Stimulated activated CD8-positive, alpha-beta memory T cell treated with anti-CD3 and anti-CD28 coated beads, Interleukin-4, amount 100 ng/mL, for 1 hour (primary cell): Measurements from ENCODE around the gene ACSL3.
"Not testable (repeated sequence)": the region's sequence is repeated elsewhere in the genome, so short reads cannot be mapped to it uniquely, and the experiment has no call there.

Experiments
- DNase-seq, 2 donors: peaks; one replicate each; pipeline ENCODE4 v3.0.0-alpha.2; 2020; ENCODE audit warnings: low read depth in 2 of 2, low spot score in 1 of 2

ACSL3 gene

DNA sequence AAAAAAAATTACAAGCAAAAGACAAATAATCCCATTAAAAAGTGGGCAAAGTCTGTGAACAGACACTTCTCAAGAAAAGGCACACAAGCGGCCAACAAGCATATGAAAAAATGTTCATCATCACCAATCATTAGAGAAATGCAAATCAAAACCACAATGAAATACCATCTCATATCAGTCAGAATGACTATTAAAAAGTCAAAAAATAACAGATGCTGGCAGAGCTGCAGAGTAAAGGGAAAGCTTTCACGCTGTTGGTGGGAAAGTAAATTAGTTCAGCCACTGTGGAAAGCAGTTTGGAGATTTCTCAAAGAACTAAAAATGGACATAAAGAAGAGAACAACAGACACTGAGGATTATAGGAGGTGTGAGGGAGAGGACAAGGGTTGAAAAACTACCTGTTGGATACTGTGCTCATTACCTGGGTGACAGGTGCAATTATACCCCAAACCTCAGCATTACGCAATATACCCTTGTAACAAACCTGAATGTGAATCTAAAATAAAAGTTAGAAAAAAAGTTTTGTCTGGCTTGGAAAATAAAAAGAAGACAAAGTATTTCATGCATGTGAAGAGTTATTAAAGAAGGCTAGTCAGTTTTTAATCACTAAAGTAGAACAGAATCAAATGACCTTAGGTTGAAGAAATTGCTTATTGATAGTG is 8.7 kb upstream of the ACSL3 start:
- no peak for DNase-seq

DNA sequence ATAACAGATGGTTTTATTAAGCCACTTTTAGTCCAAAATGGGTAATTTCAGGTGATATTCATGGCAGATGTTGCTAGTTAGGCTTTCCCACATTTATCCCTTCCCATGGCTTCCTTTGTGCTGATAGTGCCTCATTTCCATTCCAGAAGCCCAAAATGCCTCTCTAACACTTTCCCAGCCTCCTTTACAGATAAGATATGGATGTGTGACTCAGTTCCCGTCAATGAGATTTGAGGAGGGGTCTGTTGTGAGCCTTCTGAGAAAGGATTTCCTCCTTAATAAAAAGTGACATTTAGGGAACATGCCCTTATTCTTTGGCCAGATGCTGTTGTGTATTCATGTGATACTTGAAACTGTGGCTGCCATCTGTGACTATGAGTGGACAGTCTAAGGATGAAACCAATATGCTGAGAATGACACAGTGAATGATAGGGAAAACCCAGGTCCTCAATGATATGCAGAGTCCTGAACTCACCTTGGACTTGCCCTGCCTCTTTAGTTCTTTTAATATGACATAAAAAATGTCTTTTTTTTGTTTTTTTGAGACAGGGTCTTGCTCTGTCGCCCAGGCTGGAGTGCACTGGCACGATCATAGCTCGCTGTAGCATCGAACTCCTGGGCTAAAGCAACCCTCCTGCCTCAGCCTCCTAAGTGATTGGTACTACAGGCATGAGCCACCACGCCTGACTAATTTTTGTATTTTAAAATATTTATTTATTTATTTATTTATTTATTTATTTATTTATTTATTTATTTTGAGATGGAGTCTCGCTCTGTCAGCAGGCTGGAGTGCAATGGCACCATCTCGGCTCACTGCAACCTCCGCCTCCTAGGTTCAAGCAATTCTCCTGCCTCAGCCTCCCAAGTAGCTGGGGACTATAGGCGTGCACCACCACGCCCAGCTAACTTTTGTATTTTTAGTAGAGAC is 5.8 kb upstream of the ACSL3 start:
- DNase-seq, result no peak

DNA sequence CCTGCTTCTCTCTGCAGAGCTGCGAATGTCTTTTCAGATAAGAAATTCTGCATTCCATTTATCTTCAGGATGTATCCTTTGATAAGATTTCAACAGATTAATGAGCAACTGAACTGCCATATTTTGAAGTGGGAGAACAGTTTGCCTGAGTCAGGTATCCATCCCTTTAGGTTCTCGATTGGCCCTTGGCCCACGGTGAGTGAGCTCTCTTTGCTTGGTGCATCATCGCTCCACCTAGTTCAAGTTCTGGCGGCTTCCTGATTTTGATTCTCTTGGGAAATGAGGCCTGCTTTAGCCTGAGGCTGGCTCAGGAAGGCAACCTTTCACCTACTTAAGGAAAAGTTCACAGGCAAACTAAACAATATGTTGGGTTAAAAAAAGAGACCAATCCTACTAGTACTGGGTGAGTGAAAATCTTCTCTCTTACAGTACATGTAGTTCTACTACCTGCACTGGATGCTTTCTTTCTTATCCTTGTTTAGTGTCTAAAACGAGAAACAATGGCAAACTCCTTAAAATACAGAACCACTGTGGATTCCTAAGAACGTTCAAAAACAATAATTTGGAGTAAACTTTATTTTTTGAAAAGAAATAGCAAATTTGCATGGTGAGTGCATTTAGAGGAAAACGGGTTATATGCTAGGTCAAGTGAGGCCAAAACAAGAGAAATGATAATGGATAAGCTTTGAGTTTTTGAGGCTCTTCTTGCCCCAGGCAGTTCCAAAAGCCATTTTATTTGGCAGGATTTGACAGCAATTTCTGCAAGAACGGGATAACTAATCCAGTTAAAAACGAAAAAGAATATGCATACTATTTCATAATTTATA is 837 bp upstream of the ACSL3 start:
- no peak for DNase-seq

DNA sequence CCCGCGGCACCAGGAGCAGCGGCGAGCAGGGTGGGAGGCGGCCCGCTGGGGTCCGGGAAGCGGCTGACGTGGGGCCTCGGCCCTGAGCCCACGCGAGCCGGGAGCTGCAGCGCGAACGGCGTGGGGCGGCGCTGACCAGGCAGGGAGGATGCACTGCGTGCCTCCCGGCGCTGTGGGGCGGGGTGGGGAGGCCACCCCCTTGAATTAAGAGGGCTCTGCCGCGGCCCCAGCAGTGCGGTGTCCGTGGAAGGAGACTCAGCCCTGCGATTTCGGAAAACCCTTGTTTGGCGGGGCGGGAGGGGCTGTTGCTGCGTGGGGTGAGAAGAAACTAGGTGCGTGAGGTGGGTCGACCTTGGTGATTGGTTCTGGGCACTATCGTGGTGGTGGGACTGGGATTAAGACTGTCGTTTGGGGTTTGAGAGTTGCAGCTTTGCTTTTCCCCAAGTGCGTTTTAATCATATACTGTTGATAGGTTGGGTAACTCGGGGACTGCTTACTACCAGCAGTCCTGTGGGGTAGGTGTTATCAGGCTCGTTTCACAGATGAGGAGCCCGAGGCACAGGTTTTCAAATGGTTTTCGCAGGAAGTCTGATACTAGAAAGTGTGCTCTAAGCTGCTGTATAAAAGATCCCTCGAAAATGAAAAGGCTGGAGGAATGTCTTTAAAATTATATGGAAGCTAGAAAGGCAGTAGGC is 722 bp downstream of the ACSL3 start:
- DNase-seq, result peak; percentile 0 to 6

DNA sequence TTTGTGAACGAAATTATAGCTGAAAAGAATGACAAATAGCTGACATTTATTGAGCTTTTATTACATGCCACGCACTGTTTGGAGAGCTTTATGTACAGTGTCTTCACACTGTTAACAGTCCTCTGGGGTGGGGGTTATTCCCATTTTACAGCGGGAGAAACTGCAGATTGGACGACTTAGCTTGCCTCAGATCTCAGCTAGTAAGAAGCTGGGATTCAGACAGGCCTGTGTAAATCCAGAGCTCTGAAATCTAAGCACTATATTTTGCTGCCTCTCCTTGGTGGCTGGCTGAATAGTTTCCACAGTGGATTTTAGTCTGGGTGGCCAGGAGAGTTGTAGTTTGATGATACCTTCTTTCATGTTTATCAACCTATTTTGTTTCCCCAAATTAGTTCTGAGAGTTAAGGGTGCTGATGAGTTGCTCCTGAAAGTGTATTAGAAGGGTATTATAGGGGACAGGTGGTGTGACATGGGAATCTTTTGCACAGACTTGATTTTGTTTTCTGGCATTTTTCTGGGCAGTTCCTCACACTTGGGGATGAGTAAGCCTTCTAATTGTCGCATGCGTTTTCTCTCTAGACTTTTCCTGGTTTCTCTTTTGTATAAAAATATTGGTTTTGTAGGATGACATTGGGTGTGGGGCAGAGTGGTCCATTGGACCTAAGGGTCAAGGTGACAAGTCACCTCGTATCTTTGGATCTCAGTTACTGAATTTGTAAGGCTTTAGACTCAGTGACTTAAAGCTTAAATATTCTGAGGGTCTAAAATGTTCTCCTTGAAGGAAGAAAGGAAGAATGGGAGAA is 1.5 kb downstream of the ACSL3 start:
- DNase-seq, result no peak

DNA sequence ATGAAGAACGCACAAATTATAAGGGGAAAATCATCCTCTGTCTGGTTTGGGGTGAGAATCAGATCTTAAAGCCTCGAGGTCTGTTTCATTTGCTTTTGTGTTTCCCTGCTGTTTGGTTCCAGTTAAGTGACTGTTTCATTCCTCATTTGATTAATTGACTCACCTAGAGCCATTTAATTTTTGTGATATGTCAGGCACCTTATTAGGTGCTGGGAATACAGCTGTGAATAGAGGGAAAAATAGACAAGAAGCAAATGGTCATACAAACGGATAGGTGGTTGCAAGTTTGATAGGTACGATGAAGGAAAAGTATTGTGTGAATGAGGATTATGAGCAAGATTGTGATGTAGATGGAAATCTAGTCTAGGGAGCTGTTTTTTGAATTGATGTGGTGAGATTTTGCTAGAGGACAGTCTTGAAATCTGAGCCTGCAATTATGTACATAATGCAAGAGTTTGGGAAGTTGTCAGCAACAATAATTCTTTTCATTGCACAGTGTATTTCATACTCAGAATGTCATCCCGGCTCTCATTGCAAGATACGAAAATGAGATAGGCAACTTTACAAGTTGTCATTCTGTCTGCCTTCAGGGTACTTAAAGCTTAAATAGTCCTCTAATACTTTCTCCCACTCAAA is 2.2 kb downstream of the ACSL3 start:
- DNase-seq, result no peak

DNA sequence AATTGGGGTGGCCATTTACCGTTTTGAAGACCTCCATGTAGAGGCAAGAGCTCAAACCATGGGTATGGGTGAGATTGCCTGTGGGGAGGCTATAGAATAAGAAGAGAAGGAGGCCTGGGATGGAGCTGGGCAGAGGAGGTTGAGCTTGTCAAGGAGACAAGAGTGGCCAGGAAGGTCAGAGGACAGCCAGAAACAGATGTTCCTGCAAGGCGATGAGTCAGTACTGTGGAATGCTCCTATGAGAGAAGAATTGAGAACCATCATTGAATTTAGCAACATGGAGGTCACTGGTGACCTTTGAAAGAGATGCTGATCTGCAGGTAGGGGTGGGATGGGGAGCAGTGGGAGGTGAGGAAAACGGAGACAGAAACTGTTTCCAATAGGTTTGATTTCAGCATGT is 3.5 kb downstream of the ACSL3 start:
- no peak for DNase-seq

DNA sequence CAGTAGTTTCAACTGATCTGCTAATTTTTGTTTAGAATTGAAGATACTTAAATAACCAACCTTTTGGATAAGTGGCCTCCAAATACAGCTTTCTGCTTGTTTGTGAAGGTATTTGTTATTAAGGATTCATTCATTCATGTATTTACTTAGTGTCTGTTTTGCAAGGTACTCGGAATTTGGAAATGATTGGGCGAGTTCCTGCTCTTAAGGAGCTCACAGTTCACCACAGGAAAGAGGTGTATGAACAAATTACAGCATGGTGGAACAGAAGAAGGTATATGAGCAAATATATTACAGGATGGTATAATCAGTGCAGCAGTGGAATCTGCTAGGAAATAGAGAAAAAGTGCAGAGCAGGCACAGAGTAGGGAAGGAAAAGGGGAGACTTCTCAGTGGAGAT is 4.5 kb downstream of the ACSL3 start:
- no peak for DNase-seq

DNA sequence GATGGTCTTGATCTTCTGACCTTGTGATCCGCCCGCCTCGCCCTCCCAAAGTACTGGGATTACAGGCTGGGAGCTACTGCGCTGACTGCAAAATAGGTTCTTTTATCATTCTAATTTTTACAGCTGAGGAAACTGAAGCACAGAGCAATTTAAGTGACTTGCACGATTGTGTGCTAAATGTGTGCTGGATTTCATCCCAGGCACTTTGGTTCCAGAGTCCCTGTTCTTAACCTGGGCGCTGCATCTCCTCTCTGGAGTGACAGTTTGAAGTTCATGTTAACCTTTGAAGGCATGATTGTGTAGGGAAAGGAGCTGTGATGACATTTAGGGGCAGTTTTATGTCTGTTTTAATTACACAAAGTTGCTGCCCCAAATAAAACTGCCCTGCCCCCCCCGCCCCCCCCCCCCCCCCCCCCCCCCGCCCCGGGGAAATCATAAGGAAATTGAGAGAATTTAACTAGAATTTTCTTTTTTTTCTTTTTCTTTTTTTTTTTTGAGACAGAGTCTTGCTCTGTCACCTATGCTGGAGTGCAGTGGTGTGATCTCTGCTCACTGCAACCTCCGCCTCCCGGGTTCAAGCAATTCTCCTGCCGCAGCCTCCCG is 5.6 kb downstream of the ACSL3 start:
- DNase-seq, result no peak

DNA sequence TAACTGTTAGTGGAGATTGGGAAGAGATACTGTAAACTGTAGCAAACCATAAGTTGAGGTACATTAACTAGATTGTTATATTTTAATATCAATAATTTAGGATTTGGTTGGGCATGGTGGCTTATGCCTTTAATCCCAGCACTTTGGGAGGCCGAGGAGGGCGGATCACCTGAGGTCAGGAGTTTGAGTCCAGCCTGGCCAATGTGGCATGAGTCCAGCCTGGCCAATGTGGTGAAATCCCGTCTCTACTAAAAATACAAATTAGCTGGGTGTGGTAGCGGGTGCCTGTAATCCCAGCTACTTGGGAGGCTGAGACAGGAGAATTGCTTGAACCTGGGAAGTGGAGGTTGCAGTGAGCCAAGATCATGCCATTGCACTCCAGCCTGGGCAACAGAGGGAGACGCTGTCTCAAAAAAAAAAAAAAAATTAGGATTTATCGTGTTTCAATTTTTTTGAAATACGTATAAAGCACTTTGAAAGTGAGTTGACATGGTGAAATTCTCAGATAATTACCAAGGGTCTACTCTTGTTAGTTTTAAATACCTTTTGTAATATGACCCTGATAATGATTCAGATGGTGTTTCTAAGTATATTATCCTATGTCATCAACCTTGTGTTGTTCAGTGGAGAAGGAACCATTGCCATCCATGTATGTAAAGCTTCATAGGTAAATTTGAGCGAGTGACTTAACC is 7.9 kb downstream of the ACSL3 start:
- not testable (repeated sequence) for DNase-seq

DNA sequence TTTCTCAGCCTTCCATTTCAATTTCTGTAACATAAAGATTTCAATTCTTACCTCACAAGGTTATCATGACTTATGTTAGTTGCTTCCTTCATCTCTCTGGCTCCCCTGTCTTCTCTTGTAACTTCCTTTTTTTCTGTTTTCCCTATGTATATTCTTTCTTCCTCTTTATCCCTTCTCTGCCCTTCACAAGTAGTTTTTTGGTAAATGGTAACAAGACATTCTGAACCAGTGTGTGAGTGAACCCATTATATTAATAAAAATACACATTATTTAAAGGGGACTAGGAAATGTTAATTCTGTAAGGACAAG is 8.4 kb downstream of the ACSL3 start:
- DNase-seq, result no peak

DNA sequence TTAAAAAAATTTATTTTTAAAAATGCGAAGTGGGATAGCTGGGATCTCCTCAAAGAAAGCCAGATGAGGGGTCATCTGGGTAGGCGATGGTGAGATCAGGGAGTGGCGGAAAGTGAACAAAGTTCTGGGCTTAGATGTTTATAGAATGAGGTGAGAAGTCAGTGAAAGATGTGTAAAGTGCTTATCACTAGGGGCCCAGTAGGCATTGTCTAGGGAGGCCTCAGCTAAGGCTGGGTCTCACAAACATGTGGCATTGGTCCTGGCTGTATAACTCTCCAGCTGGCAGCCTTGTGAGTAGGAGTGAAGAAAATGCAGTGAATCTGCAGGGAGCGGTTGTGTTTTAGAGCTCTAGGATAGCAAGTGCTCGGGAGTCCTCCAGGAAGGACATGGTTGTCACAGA is 10.5 kb downstream of the ACSL3 start:
- no peak for DNase-seq

DNA sequence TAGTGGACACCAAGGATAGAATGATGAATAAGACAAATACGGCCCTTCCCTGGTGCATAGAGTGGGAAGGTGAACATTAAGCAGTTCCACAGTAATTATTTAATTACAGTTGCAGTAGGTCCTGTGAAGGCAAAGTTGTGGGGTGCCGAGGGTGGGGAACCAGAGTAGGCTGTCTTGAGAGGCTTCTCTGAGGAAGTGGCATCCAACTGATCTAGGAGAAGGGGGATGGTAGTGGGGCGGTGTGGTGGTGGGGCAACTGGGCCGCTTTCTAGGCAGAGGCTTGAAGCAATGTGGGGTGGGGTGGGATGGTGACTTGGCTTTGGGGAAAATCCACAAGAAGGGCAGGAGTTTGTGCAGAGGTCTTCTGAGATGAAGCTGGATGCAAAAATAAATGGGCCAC is 11.7 kb downstream of the ACSL3 start:
- DNase-seq, result no peak

DNA sequence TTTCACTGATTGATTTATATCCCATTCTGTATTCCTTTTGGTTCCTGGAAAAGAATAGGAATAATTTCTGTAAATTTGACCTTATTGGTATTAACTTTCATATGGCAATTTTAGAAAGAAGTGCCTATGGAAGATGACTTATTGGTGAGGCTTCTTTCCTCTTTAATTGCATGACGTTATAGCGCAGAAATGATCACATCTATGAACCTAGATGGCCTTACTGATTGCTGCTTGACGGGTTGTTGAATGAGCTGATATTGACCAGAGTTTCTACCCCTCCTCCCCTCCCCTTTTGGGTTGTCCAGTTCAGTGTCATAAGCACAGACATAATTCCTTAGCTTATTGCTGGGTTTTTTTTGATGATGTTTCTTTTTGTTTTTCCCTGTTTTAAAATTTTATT is 14.6 kb downstream of the ACSL3 start:
- no peak for DNase-seq

DNA sequence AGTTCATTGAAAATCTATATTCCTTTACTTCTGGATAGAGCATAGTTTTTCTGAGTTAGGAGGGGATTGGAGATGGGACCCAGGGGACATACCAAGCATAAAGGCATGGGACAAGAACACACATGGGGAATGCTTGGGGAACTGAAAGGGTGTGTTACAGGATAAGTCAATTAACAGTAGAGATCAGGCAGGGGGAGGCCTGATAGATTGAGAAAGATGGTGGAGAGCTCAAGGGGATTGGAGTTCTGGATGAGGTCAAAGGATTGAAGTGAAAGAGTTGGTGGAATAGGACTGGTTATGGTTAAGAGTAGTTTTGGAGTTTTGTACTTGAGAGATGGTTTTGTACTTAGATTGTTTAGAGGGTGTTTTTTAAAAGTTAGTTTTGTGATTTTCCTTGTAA is 16.1 kb downstream of the ACSL3 start:
- DNase-seq, result no peak

DNA sequence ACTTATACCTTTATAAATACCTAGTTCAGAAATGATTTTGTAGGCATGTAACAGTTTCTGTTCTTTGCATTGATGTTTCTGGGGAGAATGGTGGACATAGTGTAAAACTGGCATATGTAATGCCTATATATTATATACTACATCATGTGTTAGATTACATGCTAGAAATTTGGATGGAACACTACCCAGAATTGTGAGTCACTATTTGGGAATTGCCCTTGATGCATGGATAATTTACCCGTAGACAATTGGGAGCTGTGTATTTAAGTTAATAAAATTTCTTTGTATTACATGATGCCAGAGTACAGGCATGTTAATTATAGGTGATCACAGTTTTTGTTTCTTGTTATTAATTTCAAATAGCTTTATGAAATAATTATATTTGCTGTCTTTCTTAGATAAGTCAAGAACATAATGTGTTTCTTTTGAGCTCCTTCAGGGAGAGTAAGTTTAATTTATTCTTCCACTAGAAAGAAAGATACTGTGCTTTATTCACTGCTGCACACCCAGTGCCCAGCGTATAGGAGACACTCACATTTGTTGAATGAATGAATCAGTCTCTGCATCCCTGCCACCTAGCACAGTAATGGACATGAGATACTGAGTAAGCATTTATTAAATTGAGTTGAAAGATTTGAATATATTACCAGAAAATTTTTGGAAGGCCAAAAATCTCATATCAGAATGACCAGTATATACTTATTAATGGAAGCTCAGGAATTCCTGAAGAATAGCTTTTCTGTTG is 16.9 kb downstream of the ACSL3 start:
- no peak for DNase-seq

DNA sequence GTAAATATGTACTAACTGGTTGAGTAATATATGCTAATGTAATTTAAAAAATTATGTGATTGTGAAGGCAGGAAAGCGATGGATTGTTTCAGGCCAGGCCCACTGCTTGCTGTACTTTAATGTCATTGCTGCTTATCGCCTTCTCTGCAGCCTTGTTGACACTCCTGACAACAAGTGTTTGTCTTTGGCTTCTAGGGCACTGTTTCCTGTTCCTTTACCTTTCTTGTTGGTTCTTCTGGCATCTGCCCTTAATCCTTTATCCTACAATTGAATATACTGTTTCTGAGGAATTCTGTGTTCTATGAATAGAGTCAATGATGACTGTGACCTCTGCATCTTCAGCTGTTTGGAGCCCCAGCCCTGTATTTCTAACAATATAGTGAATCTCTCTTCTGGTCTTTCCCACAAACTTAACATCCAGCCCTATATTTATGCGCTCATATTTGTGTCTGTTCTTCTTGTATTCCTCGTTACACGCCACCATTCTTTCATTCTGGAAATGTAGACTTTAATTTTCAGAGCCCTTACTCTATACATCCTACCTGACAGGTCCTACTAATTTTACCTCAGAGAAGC is 17.6 kb downstream of the ACSL3 start:
- DNase-seq, result no peak
